H9 (cell line): ENCODE measurements around the gene ZNF776. TPM values are rescaled to one million over a fixed set of nuclear protein-coding genes. Genes with fewer than 3 reads are reported as not detected.

ENCODE experiments used
- DNase-seq: peaks from one replicate; pipeline ENCODE4 v3.0.0-alpha.2; 2017
- H2AFZ ChIP-seq: one replicate; pipeline ENCODE4 v1.6.1; 2013; ENCODE audit warnings: mild to moderate bottlenecking, low read length, control low read depth, moderate library complexity
- H2AK5ac ChIP-seq: 2 replicates; pipeline ENCODE4 v1.6.1; 2013; ENCODE audit warnings: low read length, control low read depth, mixed read lengths; ENCODE audit not compliant: insufficient read length
- H2BK120ac ChIP-seq: one replicate; pipeline ENCODE4 v1.6.1; 2013; ENCODE audit warnings: low read depth, mild to moderate bottlenecking, low read length, control low read depth, inconsistent platforms; ENCODE audit not compliant: poor library complexity, severe bottlenecking
- H2BK12ac ChIP-seq: 2 replicates; pipeline ENCODE4 v1.6.1; 2013; ENCODE audit warnings: low read length, control low read depth, mixed read lengths, low read depth; ENCODE audit not compliant: insufficient read length
- H2BK15ac ChIP-seq: 2 replicates; pipeline ENCODE4 v1.6.1; 2013; ENCODE audit warnings: low read depth, low read length, control low read depth
- H2BK20ac ChIP-seq: one replicate; pipeline ENCODE4 v1.6.1; 2013; ENCODE audit warnings: low read depth, mild to moderate bottlenecking, low read length, control low read depth, inconsistent platforms; ENCODE audit not compliant: poor library complexity, severe bottlenecking
- H2BK5ac ChIP-seq: 2 replicates; pipeline ENCODE4 v1.6.1; 2013; ENCODE audit warnings: low read length, control low read depth, mixed read lengths; ENCODE audit not compliant: insufficient read length
- H3K14ac ChIP-seq: 2 replicates; pipeline ENCODE4 v1.6.1; 2013; ENCODE audit warnings: low read length, control low read depth; ENCODE audit not compliant: insufficient read depth
- H3K18ac ChIP-seq: 2 replicates; pipeline ENCODE4 v1.6.1; 2013; ENCODE audit warnings: low read depth, mild to moderate bottlenecking, mixed read lengths, low read length, control low read depth; ENCODE audit not compliant: insufficient read length
- H3K23ac ChIP-seq: 2 replicates; pipeline ENCODE4 v1.6.1; 2013; ENCODE audit warnings: low read length, control low read depth, mixed read lengths, low read depth; ENCODE audit not compliant: insufficient read length
- H3K23me2 ChIP-seq: 2 replicates; pipeline ENCODE4 v1.6.1; 2013; ENCODE audit warnings: low read depth, mild to moderate bottlenecking, mixed read lengths, low read length, control low read depth; ENCODE audit not compliant: insufficient read length, poor library complexity, severe bottlenecking
- H3K27ac ChIP-seq: 2 replicates; pipeline ENCODE4 v1.5.1; 2013; ENCODE audit warnings: low read length, control low read depth, mixed read lengths, low read depth; ENCODE audit not compliant: insufficient read length
- H3K27me3 ChIP-seq: 2 replicates; pipeline ENCODE4 v1.6.1; 2013; ENCODE audit warnings: low read length, control low read depth, inconsistent platforms; ENCODE audit not compliant: insufficient read depth
- H3K4ac ChIP-seq: 2 replicates; pipeline ENCODE4 v1.6.1; 2013; ENCODE audit warnings: low read depth, mild to moderate bottlenecking, control low read depth, inconsistent platforms, low read length, moderate library complexity
- H3K4me1 ChIP-seq: 2 replicates; pipeline ENCODE4 v1.6.1; 2013; ENCODE audit warnings: low read length, control low read depth, inconsistent platforms; ENCODE audit not compliant: insufficient read depth
- H3K4me2 ChIP-seq: 2 replicates; pipeline ENCODE4 v1.6.1; 2013; ENCODE audit warnings: low read length, control low read depth, mixed read lengths; ENCODE audit not compliant: insufficient read length, insufficient read depth
- H3K56ac ChIP-seq: 2 replicates; pipeline ENCODE4 v1.6.1; 2013; ENCODE audit warnings: low read depth, mild to moderate bottlenecking, mixed read lengths, low read length, control low read depth; ENCODE audit not compliant: insufficient read length
- H3K79me1 ChIP-seq: 2 replicates; pipeline ENCODE4 v1.6.1; 2013; ENCODE audit warnings: low read depth, mild to moderate bottlenecking, moderate library complexity, low read length, control low read depth, inconsistent platforms; ENCODE audit not compliant: insufficient read depth, poor library complexity, severe bottlenecking
- H3K79me2 ChIP-seq: 2 replicates; pipeline ENCODE4 v1.6.1; 2013; ENCODE audit warnings: low read length, control low read depth, inconsistent platforms; ENCODE audit not compliant: insufficient read depth
- H3K9ac ChIP-seq: 2 replicates; pipeline ENCODE4 v1.6.1; 2013; ENCODE audit warnings: low read length, control low read depth, mixed read lengths; ENCODE audit not compliant: insufficient read length; ENCODE audit errors: extremely low read depth
- H3K9me3 ChIP-seq: one replicate; pipeline ENCODE4 v1.6.1; 2013; ENCODE audit warnings: low read depth, low read length, inconsistent platforms; ENCODE audit not compliant: control insufficient read depth
- H3T11ph ChIP-seq: one replicate; pipeline ENCODE4 v1.6.1; 2013; ENCODE audit warnings: mild to moderate bottlenecking, low read length, control low read depth, inconsistent platforms
- H4K20me1 ChIP-seq: one replicate; pipeline ENCODE4 v1.6.1; 2013; ENCODE audit not compliant: control insufficient read depth, insufficient read length, insufficient read depth
- H4K5ac ChIP-seq: 2 replicates; pipeline ENCODE4 v1.6.1; 2013; ENCODE audit warnings: low read depth, mild to moderate bottlenecking, mixed read lengths, low read length, control low read depth; ENCODE audit not compliant: insufficient read length
- H4K8ac ChIP-seq: replicated peaks from 2 replicates; pipeline ENCODE4 v1.6.1; 2013; ENCODE audit warnings: low read length, control low read depth, mixed read lengths, low read depth; ENCODE audit not compliant: insufficient read length
- H4K91ac ChIP-seq: 2 replicates; pipeline ENCODE4 v1.6.1; 2013; ENCODE audit warnings: low read depth, mild to moderate bottlenecking, moderate library complexity, mixed read lengths, low read length, control low read depth; ENCODE audit not compliant: insufficient read length
- H3K27ac Mint-ChIP-seq, 3 experiments: 2 replicates in 2 of 3; 3 replicates in 1 of 3; pipeline ENCODE4 v1.8.0; 2020 to 2021; ENCODE audit warnings: mixed read lengths in 3 of 3, mild to moderate bottlenecking in 1 of 3, moderate library complexity in 1 of 3
- H3K27me3 Mint-ChIP-seq: 2 replicates; pipeline ENCODE4 v1.8.0; 2021; ENCODE audit warnings: low read depth, mild to moderate bottlenecking, moderate library complexity, mixed read lengths
- H3K36me3 Mint-ChIP-seq, 3 experiments: 2 replicates in 2 of 3; 3 replicates in 1 of 3; pipeline ENCODE4 v1.8.0; 2020 to 2021; ENCODE audit warnings: low read depth in 3 of 3, mixed read lengths in 3 of 3; ENCODE audit not compliant: insufficient read depth in 1 of 3
- H3K4me1 Mint-ChIP-seq, 2 experiments: 2 replicates each; pipeline ENCODE4 v1.8.0; 2020; ENCODE audit warnings: mixed read lengths in 2 of 2
- H3K4me3 Mint-ChIP-seq, 2 experiments: 2 replicates in 1 of 2; 3 replicates in 1 of 2; pipeline ENCODE4 v1.8.0; 2020 to 2021; ENCODE audit warnings: mild to moderate bottlenecking in 2 of 2, mixed read lengths in 2 of 2, moderate library complexity in 1 of 2
- H3K9me3 Mint-ChIP-seq, 2 experiments: 2 replicates in 1 of 2; 3 replicates in 1 of 2; pipeline ENCODE4 v1.8.0; 2020; ENCODE audit warnings: mild to moderate bottlenecking in 2 of 2, mixed read lengths in 2 of 2, moderate library complexity in 1 of 2
- CTCF ChIP-seq: fragments of 200-600 bp; sonication (generic); conservative IDR thresholded peaks from 3 replicates; pipeline ENCODE4 v1.8.0; 2021; ENCODE audit warnings: antibody characterized with exemption, mild to moderate bottlenecking
- WGBS: extraction: QIAGEN DNeasy Blood & Tissue Kit; methylation state at CpG from one replicate; pipeline ENCODE4 v1.1.7; 2013; ENCODE audit warnings: missing lambda C conversion rate, low lambda C conversion rate, mixed read lengths; ENCODE audit not compliant: insufficient read length; ENCODE audit errors: extremely low coverage; 5-methylcytosine and 5-hydroxymethylcytosine counted together
- total RNA-seq: library from RNA; stranded (reverse); gene quantifications from 2 replicates; pipeline ENCODE4 v1.2.1, GENCODE V29; 2021

Gene ZNF776
- total RNA-seq, 1 experiment from 2014 or later, result 19.7 TPM

- Histone ChIP-seq H2BK15ac (no peak within 1 kb of the TSS), H4K20me1 (no peaks in the 10 kb centered on the region), H3K9me3 (no peaks in the 10 kb centered on the region), H2BK5ac (no peak within 1 kb of the TSS), H2BK20ac (no peak within 1 kb of the TSS), H4K8ac (no peak within 1 kb of the TSS), H3K4me2 (peak within 1 kb of the TSS; percentile 82), H4K5ac (no peak within 1 kb of the TSS), H4K91ac (no peak within 1 kb of the TSS), H3K9ac (peak within 1 kb of the TSS; percentile 83), H3K56ac (no peak within 1 kb of the TSS), H3K27me3 (no peaks in the 10 kb centered on the region), H3K18ac (peak within 1 kb of the TSS; percentile 88), H3K79me1 (no peaks in the 10 kb centered on the region), H3K4me1 (peaks cover 3% of the 10 kb centered on the region; the same call in 1 of the 2 replicates), H2AFZ (no peak within 1 kb of the TSS), H2BK120ac (no peak within 1 kb of the TSS), H3T11ph (no peak within 1 kb of the TSS), H3K4ac (no peak within 1 kb of the TSS), H3K79me2 (peaks cover 21% of the 10 kb centered on the region; the same call in 1 of the 2 replicates), H2AK5ac (no peak within 1 kb of the TSS), H3K23me2 (peaks cover 8% of the 10 kb centered on the region), H2BK12ac (no peak within 1 kb of the TSS), H3K27ac (no peak within 1 kb of the TSS), H3K14ac (peak within 1 kb of the TSS; percentile 87), H3K23ac (no peak within 1 kb of the TSS)
- H3K4me3 Mint-ChIP-seq, result peak within 1 kb of the TSS; percentile 91 to 98
- no CpG with 5 or more reads among the region's 53 CpGs for WGBS
- peaks cover 35 to 45% (median 39%) of the 10 kb centered on the region in 3 experiments for H3K36me3 Mint-ChIP-seq
- peak within 1 kb of the TSS; percentile 78 to 96 (median 96) for H3K27ac Mint-ChIP-seq
- peaks cover 0 to 4% of the 10 kb centered on the region in 2 experiments; a peak in 2 of 5 replicates for H3K9me3 Mint-ChIP-seq
- TF ChIP-seq CTCF, result no peak
- peaks cover 41 to 45% of the 10 kb centered on the region in 2 experiments for H3K4me1 Mint-ChIP-seq
- no peaks in the 10 kb centered on the region; the same call in 1 of the 2 replicates for H3K27me3 Mint-ChIP-seq
- DNase-seq, result peak; percentile 91
Observed at GRCh38 chr19:57708641-57709361, 37.8 kb upstream of the ZNF776 start, which contains the start of gene ZNF154. ZNF154 (minus strand) TSS chr19:57709204; CDS start chr19:57708971, 233 bp downstream.
